NB4 (cell line): Measurements from ENCODE around the gene CDHR5.

Experiments used
- DNase-seq: peaks from one replicate; pipeline ENCODE4 v3.0.0; 2010; ENCODE audit warnings: low read depth
- H3K4me3 ChIP-seq: one replicate; pipeline ENCODE4 v1.5.1; 2011; ENCODE audit warnings: mild to moderate bottlenecking, low read depth, low read length, moderate library complexity
- CTCF ChIP-seq: IDR thresholded peaks from one replicate; pipeline ENCODE4 v1.5.1; 2012; ENCODE audit warnings: low read depth, low read length
- MAX ChIP-seq: IDR thresholded peaks from 2 replicates; pipeline ENCODE4 v1.6.1; 2011; ENCODE audit warnings: low read depth, low read length
- MYC ChIP-seq: IDR thresholded peaks from 2 replicates; pipeline ENCODE4 v1.6.1; 2011; ENCODE audit warnings: low read depth, low read length
- POLR2A ChIP-seq: IDR thresholded peaks from 2 replicates; pipeline ENCODE4 v1.6.1; 2011; ENCODE audit warnings: mild to moderate bottlenecking; ENCODE audit not compliant: insufficient read length; ENCODE audit errors: extremely low read depth

CDHR5 gene

GRCh38 chr11:660681-661444, 36.1 kb upstream of the CDHR5 start:
- no peak for DNase-seq
- TF ChIP-seq MYC (no peak), CTCF (no peak), MAX (no peak), POLR2A (no peak)
- no peak overlapping the region for H3K4me3 ChIP-seq

- H3K4me3 ChIP-seq: no peak overlapping the region
- no peak for TF ChIP-seq MYC
- no peak for TF ChIP-seq MAX
- DNase-seq: no peak
These were observed 35.5 kb upstream of the CDHR5 start for GRCh38 chr11:660281-660680.

- TF ChIP-seq POLR2A: no peak
- no peak for TF ChIP-seq MAX
- no peak for TF ChIP-seq CTCF
- no peak for TF ChIP-seq MYC
- no peak for DNase-seq
- H3K4me3 ChIP-seq: no peak overlapping the region
These were observed 34.9 kb upstream of the CDHR5 start for GRCh38 chr11:659532-660085.

- no peak overlapping the region for H3K4me3 ChIP-seq
- TF ChIP-seq POLR2A (no peak), MAX (no peak), MYC (no peak), CTCF (no peak)
- no peak for DNase-seq
These were observed 33.0 kb upstream of the CDHR5 start for GRCh38 chr11:657691-658126.

GRCh38 chr11:656866-657265, 32.1 kb upstream of the CDHR5 start:
- no peak for DNase-seq
- no peak for TF ChIP-seq CTCF
- TF ChIP-seq MAX: no peak
- TF ChIP-seq POLR2A: no peak
- TF ChIP-seq MYC: no peak
- H3K4me3 ChIP-seq: no peak overlapping the region

GRCh38 chr11:656426-656825, 31.7 kb upstream of the CDHR5 start:
- H3K4me3 ChIP-seq: no peak overlapping the region
- no peak for DNase-seq
- TF ChIP-seq POLR2A (no peak), MYC (no peak), CTCF (no peak), MAX (no peak)
